Mesendoderm (in vitro differentiated cells): ENCODE data around the gene B3GNT3.
"Not testable (repeated sequence)": the region's sequence is repeated elsewhere in the genome, so short reads cannot be mapped to it uniquely, and the experiment has no call there.

ENCODE experiments used
- DNase-seq: peaks from one replicate; pipeline ENCODE4 v3.0.0; 2013
- H2AK5ac ChIP-seq: 2 replicates; pipeline ENCODE4 v1.6.1; 2013; ENCODE audit warnings: low read length, inconsistent platforms
- H2BK120ac ChIP-seq: 2 replicates; pipeline ENCODE4 v1.6.1; 2013; ENCODE audit warnings: low read depth, mild to moderate bottlenecking, low read length, moderate library complexity, mixed read lengths
- H2BK15ac ChIP-seq: replicated peaks from 2 replicates; pipeline ENCODE4 v1.6.1; 2013; ENCODE audit warnings: low read depth, mild to moderate bottlenecking, moderate library complexity
- H2BK5ac ChIP-seq: 2 replicates; pipeline ENCODE4 v1.6.1; 2013; ENCODE audit warnings: low read length, inconsistent platforms
- H3K18ac ChIP-seq: 2 replicates; pipeline ENCODE4 v1.6.1; 2013; ENCODE audit warnings: mild to moderate bottlenecking, low read length, mixed read lengths
- H3K23ac ChIP-seq: one replicate; pipeline ENCODE4 v1.6.1; 2013; ENCODE audit warnings: low read length
- H3K27ac ChIP-seq: 2 replicates; pipeline ENCODE4 v1.5.1; 2013; ENCODE audit warnings: low read depth, mild to moderate bottlenecking, inconsistent platforms, low read length, moderate library complexity
- H3K27me3 ChIP-seq: 2 replicates; pipeline ENCODE4 v1.6.1; 2013; ENCODE audit warnings: low read length, control low read depth, mild to moderate bottlenecking, inconsistent platforms; ENCODE audit not compliant: insufficient read depth, poor library complexity
- H3K36me3 ChIP-seq: 2 replicates; pipeline ENCODE4 v1.6.1; 2013; ENCODE audit warnings: low read length, inconsistent platforms; ENCODE audit not compliant: control insufficient read depth, insufficient read depth
- H3K4ac ChIP-seq: one replicate; pipeline ENCODE4 v1.6.1; 2013; ENCODE audit warnings: low read depth, mild to moderate bottlenecking, low read length, moderate library complexity
- H3K4me1 ChIP-seq: 2 replicates; pipeline ENCODE4 v1.6.1; 2013; ENCODE audit warnings: low read depth, low read length, inconsistent platforms; ENCODE audit not compliant: control insufficient read depth
- H3K4me2 ChIP-seq: 2 replicates; pipeline ENCODE4 v1.6.1; 2013; ENCODE audit warnings: low read length
- H3K4me3 ChIP-seq: 2 replicates; pipeline ENCODE4 v1.5.1; 2013; ENCODE audit warnings: mild to moderate bottlenecking, low read length
- H3K56ac ChIP-seq: one replicate; pipeline ENCODE4 v1.6.1; 2013; ENCODE audit warnings: low read length
- H3K79me1 ChIP-seq: 2 replicates; pipeline ENCODE4 v1.6.1; 2013; ENCODE audit warnings: low read length, inconsistent platforms
- H3K79me2 ChIP-seq: 2 replicates; pipeline ENCODE4 v1.6.1; 2013; ENCODE audit warnings: mild to moderate bottlenecking, low read length; ENCODE audit not compliant: control insufficient read depth, insufficient read depth
- H3K9ac ChIP-seq: 2 replicates; pipeline ENCODE4 v1.6.1; 2013; ENCODE audit warnings: low read length, inconsistent platforms
- H4K5ac ChIP-seq: one replicate; pipeline ENCODE4 v1.6.1; 2013; ENCODE audit warnings: low read length
- H4K8ac ChIP-seq: one replicate; pipeline ENCODE4 v1.6.1; 2013; ENCODE audit warnings: low read depth, mild to moderate bottlenecking, control low read depth, low read length, moderate library complexity
- WGBS: extraction: QIAGEN DNeasy Blood & Tissue Kit; methylation state at CpG from one replicate; pipeline ENCODE4 v1.1.7; 2013; ENCODE audit warnings: low lambda C conversion rate, missing lambda C conversion rate; ENCODE audit not compliant: insufficient coverage; ENCODE audit errors: extremely low coverage; 5-methylcytosine and 5-hydroxymethylcytosine counted together

B3GNT3 gene

GRCh38 chr19:17797424-17798201, 2.7 kb downstream of the B3GNT3 start:
- Histone ChIP-seq H3K4ac (no peak overlapping the region), H3K79me2 (no peaks in the 10 kb centered on the region), H3K27me3 (no peaks in the 10 kb centered on the region), H4K8ac (no peak overlapping the region), H3K23ac (no peak overlapping the region), H3K18ac (no peak overlapping the region), H4K5ac (no peak overlapping the region), H2AK5ac (no peak overlapping the region), H3K56ac (no peak overlapping the region), H3K9ac (no peak overlapping the region), H3K27ac (no peak overlapping the region), H2BK5ac (no peak overlapping the region), H3K79me1 (no peaks in the 10 kb centered on the region), H3K4me3 (no peak overlapping the region), H3K4me1 (no peaks in the 10 kb centered on the region), H3K36me3 (no peaks in the 10 kb centered on the region), H2BK15ac (no peak overlapping the region), H3K4me2 (no peak overlapping the region), H2BK120ac (no peak overlapping the region)
- no CpG with 5 or more reads among the region's 11 CpGs for WGBS
- no peak for DNase-seq

GRCh38 chr19:17798599-17798998, 3.7 kb downstream of the B3GNT3 start:
- not testable (repeated sequence) for H2BK5ac ChIP-seq, H3K4me2 ChIP-seq, H2BK15ac ChIP-seq, H3K27me3 ChIP-seq, H2BK120ac ChIP-seq, H4K8ac ChIP-seq, DNase-seq, H3K27ac ChIP-seq, H3K23ac ChIP-seq, H3K4ac ChIP-seq, H3K9ac ChIP-seq, H3K56ac ChIP-seq, H3K4me3 ChIP-seq, H3K36me3 ChIP-seq, H4K5ac ChIP-seq, H3K4me1 ChIP-seq, H2AK5ac ChIP-seq, H3K79me2 ChIP-seq, H3K18ac ChIP-seq, H3K79me1 ChIP-seq
- WGBS = no CpG with 5 or more reads among the region's 3 CpGs

- Histone ChIP-seq H3K4me2 (no peak overlapping the region), H3K27ac (no peak overlapping the region)
These were observed 7.4 kb downstream of the B3GNT3 start for GRCh38 chr19:17802137-17802858.

GRCh38 chr19:17803264-17803896, 8.4 kb downstream of the B3GNT3 start:
- WGBS = no CpG with 5 or more reads among the region's 14 CpGs
- H3K9ac ChIP-seq = no peak overlapping the region

More at GRCh38 chr19:17802137-17802858, 7.4 kb downstream of the B3GNT3 start:
- Histone ChIP-seq H3K9ac (no peak overlapping the region), H3K56ac (no peak overlapping the region), H3K36me3 (no peaks in the 10 kb centered on the region), H3K27me3 (no peaks in the 10 kb centered on the region), H2BK15ac (no peak overlapping the region), H3K79me2 (no peaks in the 10 kb centered on the region), H2AK5ac (no peak overlapping the region), H3K4me1 (no peaks in the 10 kb centered on the region), H3K23ac (no peak overlapping the region), H2BK5ac (no peak overlapping the region), H3K4ac (no peak overlapping the region), H4K8ac (no peak overlapping the region), H3K18ac (no peak overlapping the region), H2BK120ac (no peak overlapping the region), H3K79me1 (no peaks in the 10 kb centered on the region), H4K5ac (no peak overlapping the region), H3K4me3 (no peak overlapping the region)
- WGBS = no CpG with 5 or more reads among the region's 12 CpGs
- no peak for DNase-seq

DNA sequence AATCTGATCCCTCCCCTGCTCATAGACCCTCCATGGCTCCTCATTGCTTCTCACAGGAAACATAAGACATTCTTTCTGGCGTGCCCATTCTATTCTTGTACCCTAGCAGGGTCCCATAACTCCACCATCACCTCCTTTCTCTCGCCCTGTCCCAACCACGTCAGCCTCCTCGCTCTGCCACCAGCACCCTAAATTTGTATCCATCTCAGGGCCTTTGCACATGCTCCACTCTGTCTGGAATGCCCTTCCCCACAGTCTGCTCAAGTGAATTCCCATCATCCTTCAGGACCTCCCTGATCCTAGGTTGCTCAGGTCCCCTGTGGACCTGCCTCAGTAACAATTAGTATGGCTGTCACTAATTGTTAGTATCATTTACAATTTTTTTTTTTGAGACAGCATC, 10.5 kb downstream of the B3GNT3 start:
- H3K4me3 ChIP-seq = no peak overlapping the region
- no CpG with 5 or more reads among the region's 4 CpGs for WGBS

More at GRCh38 chr19:17803264-17803896, 8.4 kb downstream of the B3GNT3 start:
- no peak overlapping the region for H3K4ac ChIP-seq
- no peak overlapping the region for H4K5ac ChIP-seq
- no peaks in the 10 kb centered on the region for H3K79me1 ChIP-seq
- DNase-seq = no peak
- no peak overlapping the region for H2BK120ac ChIP-seq
- no peak overlapping the region for H3K27ac ChIP-seq
- no peaks in the 10 kb centered on the region for H3K27me3 ChIP-seq
- H2BK15ac ChIP-seq = no peak overlapping the region
- no peak overlapping the region for H2BK5ac ChIP-seq
- no peaks in the 10 kb centered on the region for H3K79me2 ChIP-seq
- no peak overlapping the region for H3K23ac ChIP-seq
- no peak overlapping the region for H4K8ac ChIP-seq
- no peaks in the 10 kb centered on the region for H3K4me1 ChIP-seq
- H3K18ac ChIP-seq = no peak overlapping the region
- H2AK5ac ChIP-seq = no peak overlapping the region
- no peak overlapping the region for H3K56ac ChIP-seq
- no peaks in the 10 kb centered on the region for H3K36me3 ChIP-seq
- no peak overlapping the region for H3K4me2 ChIP-seq
- no peak overlapping the region for H3K4me3 ChIP-seq

More for the DNA sequence above, 10.5 kb downstream of the B3GNT3 start:
- Histone ChIP-seq H2BK15ac (no peak overlapping the region), H3K56ac (no peak overlapping the region), H2BK5ac (no peak overlapping the region), H3K79me2 (no peaks in the 10 kb centered on the region), H4K5ac (no peak overlapping the region), H3K9ac (no peak overlapping the region), H3K4ac (no peak overlapping the region), H4K8ac (no peak overlapping the region), H3K4me2 (no peak overlapping the region), H3K36me3 (no peaks in the 10 kb centered on the region), H3K79me1 (no peaks in the 10 kb centered on the region), H3K23ac (no peak overlapping the region), H3K27ac (no peak overlapping the region), H3K27me3 (no peaks in the 10 kb centered on the region), H2AK5ac (no peak overlapping the region), H3K18ac (no peak overlapping the region), H2BK120ac (no peak overlapping the region), H3K4me1 (no peaks in the 10 kb centered on the region)
- DNase-seq = no peak
